ENCODE results near the gene MS4A14.

The MS4A14 gene

GRCh38 chr11:60377401-60378136 lies 18.7 kb upstream of the MS4A14 start:
- Histone ChIP-seq H3K9ac (ENCODE audit: low read length) (peak overlapping the region; percentile 56), H3F3A (ENCODE audit: insufficient read depth) (peaks cover 23% of the 10 kb centered on the region), H4K20me1 (ENCODE audit: low read depth, low read length) (no peaks in the 10 kb centered on the region), H3K27me3 (ENCODE audit: low read length) (no peaks in the 10 kb centered on the region), H3K9me2 (replicated peaks; ENCODE audit: insufficient read depth, low read length) (no peaks in the 10 kb centered on the region), H3K4me2 (ENCODE audit: low read depth, low read length, poor library complexity, severe bottlenecking) (peak overlapping the region; percentile 81), H3K36me3 (ENCODE audit: low read length) (no peaks in the 10 kb centered on the region), H3K4me3 (ENCODE audit: insufficient read depth, low read length, poor library complexity, severe bottlenecking) (peak overlapping the region; percentile 30), H2AFZ (ENCODE audit: low read depth, low read length, severe bottlenecking) (no peak overlapping the region), H3K79me2 (ENCODE audit: insufficient read depth, low read length) (no peaks in the 10 kb centered on the region; the same call in 1 of the 2 replicates), H3K9me3 (ENCODE audit: insufficient read depth, low read length) (no peaks in the 10 kb centered on the region), H3K27ac (ENCODE audit: low read depth, low read length) (peak overlapping the region; percentile 90)
- no peak for TF ChIP-seq CTCF (IDR thresholded peaks at IDR 0.05; ENCODE audit: insufficient read depth, low read length, poor library complexity, severe bottlenecking)
- no peak for TF ChIP-seq EZH2phosphoT487 (conservative IDR thresholded peaks at IDR 0.05; ENCODE audit: low read length)

- no peaks in the 10 kb centered on the region for H3K27me3 ChIP-seq (ENCODE audit: low read length)
- H3K9ac ChIP-seq (ENCODE audit: low read length): peak within 1 kb of the TSS; percentile 56
- H3K4me3 ChIP-seq (ENCODE audit: insufficient read depth, low read length, poor library complexity, severe bottlenecking): peak within 1 kb of the TSS; percentile 42
- H3K4me2 ChIP-seq (ENCODE audit: low read depth, low read length, poor library complexity, severe bottlenecking): peak within 1 kb of the TSS; percentile 81
- TF ChIP-seq EZH2phosphoT487 (conservative IDR thresholded peaks at IDR 0.05; ENCODE audit: low read length) (no peak), CTCF (IDR thresholded peaks at IDR 0.05; ENCODE audit: insufficient read depth, low read length, poor library complexity, severe bottlenecking) (no peak)
- no peaks in the 10 kb centered on the region for H4K20me1 ChIP-seq (ENCODE audit: low read depth, low read length)
- H3K9me2 ChIP-seq (replicated peaks; ENCODE audit: insufficient read depth, low read length): no peaks in the 10 kb centered on the region
- peak within 1 kb of the TSS; percentile 90 for H3K27ac ChIP-seq (ENCODE audit: low read depth, low read length)
- no peaks in the 10 kb centered on the region for H3K36me3 ChIP-seq (ENCODE audit: low read length)
- H2AFZ ChIP-seq (ENCODE audit: low read depth, low read length, severe bottlenecking): no peak within 1 kb of the TSS
- peaks cover 23% of the 10 kb centered on the region for H3F3A ChIP-seq (ENCODE audit: insufficient read depth)
- H3K79me2 ChIP-seq (ENCODE audit: insufficient read depth, low read length): no peaks in the 10 kb centered on the region; the same call in 1 of the 2 replicates
- no peaks in the 10 kb centered on the region for H3K9me3 ChIP-seq (ENCODE audit: insufficient read depth, low read length)
These were observed 17.9 kb upstream of the MS4A14 start, which contains the start of gene MS4A7 for GRCh38 chr11:60378354-60378753. Gene MS4A7, plus strand, starts transcription at chr11:60378532. Its CDS starts 4,610 bp downstream, at chr11:60383142.

- no peaks in the 10 kb centered on the region for H3K9me3 ChIP-seq (ENCODE audit: insufficient read depth, low read length)
- no peaks in the 10 kb centered on the region for H3K27me3 ChIP-seq (ENCODE audit: low read length)
- H3K4me3 ChIP-seq (ENCODE audit: insufficient read depth, low read length, poor library complexity, severe bottlenecking): no peak overlapping the region
- peak overlapping the region; percentile 9 for H3K4me2 ChIP-seq (ENCODE audit: low read depth, low read length, poor library complexity, severe bottlenecking)
- H3K9ac ChIP-seq (ENCODE audit: low read length): peak overlapping the region; percentile 12; the same call in 1 of the 2 replicates
- H4K20me1 ChIP-seq (ENCODE audit: low read depth, low read length): no peaks in the 10 kb centered on the region
- no peak overlapping the region for H2AFZ ChIP-seq (ENCODE audit: low read depth, low read length, severe bottlenecking)
- H3F3A ChIP-seq (ENCODE audit: insufficient read depth): no peaks in the 10 kb centered on the region
- H3K79me2 ChIP-seq (ENCODE audit: insufficient read depth, low read length): no peaks in the 10 kb centered on the region
- peaks cover 12% of the 10 kb centered on the region for H3K36me3 ChIP-seq (ENCODE audit: low read length)
- no peaks in the 10 kb centered on the region for H3K9me2 ChIP-seq (replicated peaks; ENCODE audit: insufficient read depth, low read length)
- H3K27ac ChIP-seq (ENCODE audit: low read depth, low read length): peak overlapping the region; percentile 23; the same call in 1 of the 2 replicates
- TF ChIP-seq CTCF (IDR thresholded peaks at IDR 0.05; ENCODE audit: insufficient read depth, low read length, poor library complexity, severe bottlenecking) (no peak), EZH2phosphoT487 (conservative IDR thresholded peaks at IDR 0.05; ENCODE audit: low read length) (no peak)
These were observed 6.9 kb upstream of the MS4A14 start for GRCh38 chr11:60389279-60389910.
